Measurements from ENCODE around the gene TNRC6C.

Gene TNRC6C

DNA sequence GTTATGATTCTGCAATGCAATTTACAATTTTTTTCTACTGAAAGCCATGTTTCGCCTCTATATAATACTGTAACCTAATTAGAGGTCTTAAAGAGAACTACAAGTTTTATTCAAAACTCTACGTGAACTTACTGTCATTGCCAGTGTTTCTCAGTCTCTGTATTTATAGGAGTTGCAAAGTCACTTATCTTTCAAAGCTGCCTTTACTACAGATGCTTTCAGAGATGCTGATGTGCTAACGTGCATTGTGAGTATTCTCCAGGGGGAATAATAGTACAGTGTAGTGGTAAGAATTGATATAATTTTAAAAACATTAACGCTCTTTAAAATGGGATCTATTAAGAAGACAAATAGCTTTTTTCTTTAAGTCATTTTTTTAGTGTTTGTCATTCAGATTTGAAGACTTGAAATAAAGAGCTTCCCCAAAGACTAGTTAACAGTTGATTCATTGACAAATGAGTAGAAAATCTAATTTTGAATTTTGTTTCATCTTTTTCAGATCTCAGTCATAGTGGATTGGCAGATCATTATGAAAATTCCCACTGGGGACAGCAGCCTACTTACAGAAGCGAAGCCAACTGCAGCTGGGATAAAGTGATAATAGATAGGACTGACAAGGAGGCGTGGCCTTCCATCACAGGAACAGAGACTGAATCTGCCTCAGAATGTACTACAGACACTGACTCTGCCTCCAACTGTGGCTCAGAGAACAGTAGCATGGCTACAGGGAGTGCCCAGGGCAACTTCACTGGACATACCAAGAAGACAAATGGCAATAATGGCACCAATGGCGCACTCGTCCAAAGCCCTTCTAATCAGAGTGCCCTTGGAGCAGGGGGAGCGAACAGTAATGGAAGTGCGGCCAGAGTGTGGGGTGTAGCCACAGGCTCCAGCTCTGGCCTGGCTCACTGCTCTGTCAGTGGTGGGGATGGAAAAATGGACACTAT is 90.1 kb downstream of the TNRC6C start:
- no peak overlapping the region for H3K27ac ChIP-seq
- TF ChIP-seq, protein P1, sequence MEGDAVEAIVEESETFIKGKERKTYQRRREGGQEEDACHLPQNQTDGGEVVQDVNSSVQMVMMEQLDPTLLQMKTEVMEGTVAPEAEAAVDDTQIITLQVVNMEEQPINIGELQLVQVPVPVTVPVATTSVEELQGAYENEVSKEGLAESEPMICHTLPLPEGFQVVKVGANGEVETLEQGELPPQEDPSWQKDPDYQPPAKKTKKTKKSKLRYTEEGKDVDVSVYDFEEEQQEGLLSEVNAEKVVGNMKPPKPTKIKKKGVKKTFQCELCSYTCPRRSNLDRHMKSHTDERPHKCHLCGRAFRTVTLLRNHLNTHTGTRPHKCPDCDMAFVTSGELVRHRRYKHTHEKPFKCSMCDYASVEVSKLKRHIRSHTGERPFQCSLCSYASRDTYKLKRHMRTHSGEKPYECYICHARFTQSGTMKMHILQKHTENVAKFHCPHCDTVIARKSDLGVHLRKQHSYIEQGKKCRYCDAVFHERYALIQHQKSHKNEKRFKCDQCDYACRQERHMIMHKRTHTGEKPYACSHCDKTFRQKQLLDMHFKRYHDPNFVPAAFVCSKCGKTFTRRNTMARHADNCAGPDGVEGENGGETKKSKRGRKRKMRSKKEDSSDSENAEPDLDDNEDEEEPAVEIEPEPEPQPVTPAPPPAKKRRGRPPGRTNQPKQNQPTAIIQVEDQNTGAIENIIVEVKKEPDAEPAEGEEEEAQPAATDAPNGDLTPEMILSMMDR (conservative IDR thresholded peaks at IDR 0.05), result no peak
- no peak for TF ChIP-seq ZFX (IDR thresholded peaks at IDR 0.05)

DNA sequence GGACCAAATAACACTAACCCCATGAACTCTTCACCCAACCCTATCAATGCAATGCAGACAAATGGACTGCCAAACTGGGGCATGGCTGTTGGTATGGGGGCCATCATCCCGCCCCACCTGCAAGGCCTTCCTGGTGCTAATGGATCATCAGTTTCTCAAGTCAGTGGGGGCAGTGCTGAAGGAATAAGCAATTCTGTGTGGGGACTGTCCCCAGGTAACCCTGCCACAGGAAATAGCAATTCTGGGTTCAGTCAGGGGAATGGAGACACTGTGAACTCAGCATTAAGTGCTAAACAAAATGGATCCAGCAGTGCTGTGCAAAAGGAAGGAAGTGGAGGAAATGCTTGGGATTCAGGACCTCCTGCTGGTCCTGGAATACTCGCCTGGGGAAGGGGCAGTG is 91.1 kb downstream of the TNRC6C start:
- no peak for TF ChIP-seq ZFX (IDR thresholded peaks at IDR 0.05)
- TF ChIP-seq, protein P1 (conservative IDR thresholded peaks at IDR 0.05), result no peak
- no peak overlapping the region for H3K27ac ChIP-seq

DNA sequence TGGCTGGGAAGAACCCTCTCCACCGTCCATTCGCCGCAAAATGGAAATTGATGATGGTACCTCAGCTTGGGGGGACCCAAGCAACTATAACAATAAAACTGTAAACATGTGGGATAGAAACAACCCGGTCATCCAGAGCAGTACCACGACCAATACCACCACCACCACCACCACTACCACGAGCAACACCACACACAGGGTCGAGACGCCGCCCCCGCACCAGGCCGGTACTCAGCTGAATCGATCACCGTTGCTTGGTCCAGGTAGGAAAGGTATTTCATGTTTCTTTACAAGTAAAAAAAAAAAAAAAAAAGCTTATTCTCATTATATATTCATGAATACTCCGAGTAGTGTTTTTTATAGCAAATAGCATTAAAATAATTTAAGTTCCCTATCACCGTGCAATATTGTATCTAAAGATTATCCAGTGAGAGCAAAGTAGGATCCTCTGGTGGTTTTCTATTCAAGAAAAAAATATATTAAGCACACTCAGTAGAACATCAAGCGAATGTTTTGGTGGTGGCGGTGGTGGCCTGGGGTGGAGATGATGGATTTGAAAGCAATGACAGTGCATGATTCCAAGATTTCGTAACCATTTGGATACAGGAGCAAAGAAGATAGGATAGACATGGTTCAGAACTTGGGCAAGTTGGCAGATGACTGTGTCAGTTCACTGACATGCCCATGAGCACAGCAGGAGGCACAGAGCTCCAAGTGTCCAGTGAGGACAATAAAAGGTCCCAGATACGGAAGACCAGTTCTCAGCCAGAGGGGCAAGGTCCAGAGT is 92.9 kb downstream of the TNRC6C start:
- no peak overlapping the region for H3K27ac ChIP-seq
- TF ChIP-seq, protein P1 (conservative IDR thresholded peaks at IDR 0.05), result no peak
- no peak for TF ChIP-seq ZFX (IDR thresholded peaks at IDR 0.05)

DNA sequence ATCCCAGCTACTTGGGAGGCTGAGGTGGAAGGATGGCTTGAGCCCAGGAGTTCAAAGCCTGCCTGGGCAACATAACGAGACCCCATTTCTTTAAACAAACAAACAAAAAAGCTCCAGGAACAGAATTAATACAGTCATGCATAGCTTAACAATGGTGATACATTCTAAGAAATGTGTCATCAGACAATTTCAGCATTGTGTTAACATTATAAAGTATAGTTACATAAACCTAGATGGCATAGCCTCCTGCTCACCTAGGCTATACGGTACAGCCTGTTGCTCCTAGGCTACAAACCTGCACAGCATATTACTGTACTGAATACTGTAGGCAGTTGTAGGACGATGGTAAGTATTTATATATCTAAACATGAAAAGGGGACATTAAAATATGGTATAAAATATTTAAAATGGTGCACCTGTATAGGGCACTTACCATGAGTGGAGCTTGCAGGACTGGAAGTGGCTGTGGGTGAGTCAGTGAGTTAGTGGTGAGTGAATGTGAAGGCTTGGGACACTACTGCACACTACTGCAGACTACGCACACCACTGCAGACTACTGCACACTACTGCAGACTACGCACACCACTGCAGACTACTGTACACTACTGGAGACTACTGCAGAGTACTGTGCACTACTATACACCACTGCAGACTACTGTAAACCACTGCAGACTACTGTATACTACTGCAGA is 95.4 kb downstream of the TNRC6C start:
- no peak for TF ChIP-seq ZFX (IDR thresholded peaks at IDR 0.05)
- TF ChIP-seq, protein P1 (conservative IDR thresholded peaks at IDR 0.05), result no peak

DNA sequence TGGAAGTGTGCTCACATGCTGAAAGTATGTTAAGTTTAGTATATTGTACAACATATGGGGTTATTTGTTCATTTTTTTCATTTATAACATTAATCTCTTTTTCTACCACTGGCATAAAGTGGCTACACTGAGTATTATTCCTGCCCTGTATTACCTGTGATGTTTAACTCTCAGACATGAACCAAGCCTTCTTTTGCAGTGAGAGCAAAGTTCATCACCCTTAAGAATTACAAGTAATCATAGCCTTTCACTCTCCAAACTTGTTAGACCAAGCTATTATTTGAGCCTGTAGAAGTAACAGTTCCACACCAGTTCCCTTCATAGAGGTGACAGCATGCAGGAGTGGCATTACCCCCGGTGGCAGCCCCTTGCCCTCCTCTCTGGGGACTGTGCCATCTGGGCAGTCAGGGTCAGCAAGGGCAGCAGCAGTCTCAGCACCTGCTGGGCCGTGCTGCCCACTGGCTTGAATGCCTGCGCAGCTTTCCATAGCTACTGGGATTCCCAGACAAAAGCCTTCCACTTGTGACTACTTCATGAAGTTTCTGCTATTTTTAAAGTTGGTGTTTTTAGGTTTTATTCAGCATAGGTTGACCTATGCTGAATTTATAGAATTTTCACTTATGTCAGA is 98.7 kb downstream of the TNRC6C start:
- TF ChIP-seq, protein P1 (conservative IDR thresholded peaks at IDR 0.05), result no peak
- no peak overlapping the region for H3K27ac ChIP-seq

More for the DNA sequence above, 95.4 kb downstream of the TNRC6C start:
- H3K27ac ChIP-seq, result no peak overlapping the region

DNA sequence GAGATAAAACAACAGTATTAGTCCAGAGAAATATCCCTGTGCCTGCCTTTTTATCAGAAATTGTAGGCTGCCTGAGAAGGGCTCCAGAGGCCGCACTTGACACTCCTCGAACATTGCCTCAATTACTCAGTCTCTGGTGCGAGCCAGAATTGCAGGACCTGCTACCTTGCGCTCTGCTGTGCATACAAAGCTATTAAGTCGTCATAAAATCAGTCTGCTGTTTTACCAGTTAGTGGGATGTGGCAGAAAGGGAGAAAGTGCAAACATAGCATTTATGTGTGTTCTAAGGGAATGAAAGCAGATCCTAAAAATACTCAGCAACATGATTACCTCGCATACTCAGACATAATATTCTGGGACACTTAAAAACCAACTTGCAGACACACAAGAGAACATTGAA is 99.5 kb downstream of the TNRC6C start:
- TF ChIP-seq, protein P1 (conservative IDR thresholded peaks at IDR 0.05), result no peak
- no peak for TF ChIP-seq ZFX (IDR thresholded peaks at IDR 0.05)
- H3K27ac ChIP-seq, result no peak overlapping the region
